Umbilical cord (tissue), 2 donors: ENCODE results near the gene PCDHGB1. TPM values are rescaled to one million over a fixed set of nuclear protein-coding genes. Genes with fewer than 3 reads are reported as not detected.
"Not testable (repeated sequence)": the region's sequence is repeated elsewhere in the genome, so short reads cannot be mapped to it uniquely, and the experiment has no call there.

ENCODE experiments used
- DNase-seq: peaks from one replicate; pipeline ENCODE4 v3.0.0-alpha.2; 2015; ENCODE audit warnings: low spot score
- total RNA-seq: library from RNA; depleted of rRNA; stranded (reverse); fragments of >200 nt; gene quantifications from one replicate; pipeline ENCODE4 v1.2.3, GENCODE V29; 2014; ENCODE audit warnings: low replicate concordance; ENCODE audit not compliant: insufficient read depth

Gene PCDHGB1
- total RNA-seq, result 1.7 TPM

DNA sequence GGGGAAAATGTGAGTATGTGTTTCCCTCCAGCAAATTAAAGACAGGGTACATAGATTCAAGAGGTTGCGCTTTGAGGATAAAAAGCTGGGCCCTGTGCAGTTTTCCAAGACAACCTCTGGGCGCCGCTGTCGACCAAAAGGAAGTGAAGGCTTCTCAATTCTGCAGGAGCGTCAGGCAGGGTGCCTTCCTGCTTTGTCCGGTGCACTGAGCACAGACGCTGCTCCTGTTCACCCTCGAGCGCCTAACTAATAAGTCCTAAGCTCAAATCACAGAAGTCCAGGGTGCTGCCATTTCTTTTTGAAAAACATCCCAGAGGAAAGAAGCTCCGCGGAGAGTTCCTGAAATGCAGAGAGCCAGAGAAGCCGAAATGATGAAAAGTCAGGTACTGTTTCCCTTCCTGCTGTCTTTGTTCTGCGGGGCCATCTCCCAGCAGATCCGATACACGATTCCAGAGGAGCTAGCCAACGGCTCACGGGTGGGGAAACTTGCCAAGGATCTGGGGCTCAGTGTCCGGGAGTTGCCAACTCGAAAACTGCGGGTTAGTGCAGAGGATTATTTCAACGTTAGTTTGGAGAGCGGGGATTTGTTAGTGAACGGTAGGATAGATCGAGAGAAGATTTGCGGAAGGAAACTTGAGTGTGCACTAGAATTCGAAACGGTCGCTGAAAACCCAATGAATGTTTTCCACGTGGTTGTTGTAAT lies at the start of gene PCDHGB1:
TSS of gene PCDHGB1 (plus strand) at position 183 of the 703 bp plus-strand sequence. CDS start at position 345, 162 bp downstream.
- no peak for DNase-seq

- no peak for DNase-seq
Observed at GRCh38 chr5:141303756-141304155, 46.1 kb upstream of the PCDHGB1 start, which contains the start of gene SLC25A2. Gene SLC25A2, minus strand, starts transcription at chr5:141304049. Its CDS starts 184 bp downstream, at chr5:141303865.

- DNase-seq, result no peak
Observed at GRCh38 chr5:141306630-141307029, 43.3 kb upstream of the PCDHGB1 start.

GRCh38 chr5:141313711-141314110 lies 36.2 kb upstream of the PCDHGB1 start:
- no peak for DNase-seq

- DNase-seq, result not testable (repeated sequence)
Observed at GRCh38 chr5:141316963-141317362, 32.9 kb upstream of the PCDHGB1 start.

GRCh38 chr5:141319202-141319601 lies 30.7 kb upstream of the PCDHGB1 start:
- no peak for DNase-seq

DNA sequence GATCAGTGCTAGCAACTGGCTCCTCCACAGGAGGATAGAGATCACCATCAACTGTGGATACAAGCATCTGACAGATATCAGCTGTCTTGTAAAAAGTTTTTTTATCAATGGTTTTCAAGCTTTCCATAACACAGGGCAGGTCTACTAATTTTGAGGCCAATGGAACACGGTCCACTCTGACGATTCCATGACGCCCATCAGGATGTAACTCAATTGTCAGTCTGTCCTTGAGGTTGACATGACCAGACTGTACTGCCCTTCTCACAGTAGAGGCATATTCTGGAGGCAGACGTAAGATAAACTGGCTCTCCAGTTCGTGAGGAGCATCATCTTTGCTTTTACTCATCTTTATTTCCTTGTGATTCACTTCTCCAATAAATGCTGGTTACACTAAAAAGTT lies 30.2 kb upstream of the PCDHGB1 start:
- DNase-seq, result no peak

GRCh38 chr5:141320225-141321169 lies 29.4 kb upstream of the PCDHGB1 start, which contains the start of gene TAF7:
Gene TAF7, minus strand, starts transcription at chr5:141320784. Its CDS starts 740 bp downstream, at chr5:141320044.
- DNase-seq, result peak; percentile 94

DNA sequence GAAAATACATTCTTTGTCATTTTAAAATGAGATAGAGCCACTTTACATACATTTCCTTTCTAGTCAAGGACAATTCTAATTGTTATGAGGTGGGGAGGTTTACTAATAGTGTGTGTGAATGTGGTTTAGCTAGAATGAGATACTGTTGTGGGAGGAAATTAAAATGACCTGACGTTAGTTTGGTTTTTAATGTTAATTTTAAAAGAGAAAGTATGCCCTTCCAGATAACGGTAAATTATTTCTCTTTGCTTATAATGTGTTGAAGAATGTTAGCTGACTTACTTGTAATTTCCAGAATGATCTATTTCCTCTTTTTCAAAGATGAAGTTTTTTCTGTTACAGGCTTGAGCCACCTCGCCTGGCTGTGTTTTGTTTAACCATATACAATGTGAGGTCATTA lies 27.6 kb upstream of the PCDHGB1 start:
- no peak for DNase-seq

- DNase-seq, result peak; percentile 24
Observed at GRCh38 chr5:141326088-141326854, 23.6 kb upstream of the PCDHGB1 start.

DNA sequence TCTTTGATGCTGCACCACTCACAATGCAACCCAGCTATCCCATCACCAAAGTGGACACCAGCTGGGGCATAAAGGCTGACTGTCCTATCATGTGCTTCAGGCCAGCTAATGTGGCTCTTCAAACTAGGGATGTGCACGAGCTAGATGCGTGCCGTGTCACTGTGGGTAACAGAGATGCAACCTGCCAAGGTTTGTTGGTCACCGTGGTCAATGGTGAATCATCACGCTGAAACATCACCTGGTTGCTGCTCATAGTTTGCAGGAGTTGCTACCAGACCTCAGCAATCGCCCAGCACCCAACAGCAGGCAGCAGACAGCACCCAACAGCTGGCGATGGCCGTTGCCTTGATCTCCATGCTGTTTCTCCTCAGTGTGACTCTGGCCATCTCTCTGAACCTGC lies 21.7 kb upstream of the PCDHGB1 start:
- DNase-seq, result no peak

DNA sequence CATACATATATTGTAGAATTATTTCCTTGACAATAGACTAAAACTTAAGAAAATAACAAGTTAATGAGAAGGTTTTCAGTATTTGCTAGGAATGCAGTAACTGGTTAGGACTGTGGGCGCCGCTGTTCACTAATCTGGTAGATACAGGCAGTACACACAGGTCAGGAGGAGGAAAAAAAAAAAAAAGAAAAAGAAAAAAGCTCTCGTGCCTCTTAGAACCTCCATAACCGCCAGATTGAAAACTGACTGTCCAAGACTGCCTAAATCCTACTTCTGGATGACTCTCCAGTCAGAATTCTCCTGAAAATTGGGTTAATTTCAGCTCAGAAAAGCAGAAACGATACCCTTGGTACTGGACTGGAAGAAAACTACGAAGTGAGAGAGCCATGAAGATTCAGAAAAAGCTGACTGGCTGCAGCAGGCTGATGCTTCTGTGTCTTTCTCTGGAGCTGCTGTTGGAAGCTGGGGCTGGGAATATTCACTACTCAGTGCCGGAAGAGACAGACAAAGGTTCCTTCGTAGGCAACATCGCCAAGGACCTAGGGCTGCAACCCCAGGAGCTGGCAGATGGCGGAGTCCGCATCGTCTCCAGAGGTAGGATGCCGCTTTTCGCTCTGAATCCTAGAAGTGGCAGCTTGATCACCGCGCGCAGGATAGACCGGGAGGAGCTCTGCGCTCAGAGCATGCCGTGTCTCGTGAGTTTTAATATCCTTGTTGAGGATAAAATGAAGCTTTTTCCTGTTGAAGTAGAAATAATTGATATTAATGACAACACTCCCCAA lies 19.4 kb upstream of the PCDHGB1 start, which contains the start of gene PCDHGA1:
TSS of gene PCDHGA1 (plus strand) at position 216 of the 782 bp plus-strand sequence.
- DNase-seq, result no peak

DNA sequence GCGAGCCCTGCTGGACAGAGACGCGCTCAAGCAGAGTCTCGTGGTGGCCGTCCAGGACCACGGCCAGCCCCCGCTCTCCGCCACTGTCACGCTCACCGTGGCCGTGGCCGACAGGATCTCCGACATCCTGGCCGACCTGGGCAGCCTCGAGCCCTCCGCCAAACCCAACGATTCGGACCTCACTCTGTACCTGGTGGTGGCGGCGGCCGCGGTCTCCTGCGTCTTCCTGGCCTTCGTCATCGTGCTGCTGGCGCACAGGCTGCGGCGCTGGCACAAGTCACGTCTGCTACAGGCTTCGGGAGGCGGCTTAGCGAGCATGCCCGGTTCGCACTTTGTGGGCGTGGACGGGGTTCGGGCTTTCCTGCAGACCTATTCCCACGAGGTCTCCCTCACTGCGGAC lies 17.3 kb upstream of the PCDHGB1 start:
- not testable (repeated sequence) for DNase-seq

- peak; percentile 23 for DNase-seq
Observed at GRCh38 chr5:141338538-141339306, 11.2 kb upstream of the PCDHGB1 start, which contains the start of gene PCDHGA2. Gene PCDHGA2, plus strand, starts transcription at chr5:141338760.

GRCh38 chr5:141340781-141341354 lies 9.0 kb upstream of the PCDHGB1 start:
- not testable (repeated sequence) for DNase-seq

DNA sequence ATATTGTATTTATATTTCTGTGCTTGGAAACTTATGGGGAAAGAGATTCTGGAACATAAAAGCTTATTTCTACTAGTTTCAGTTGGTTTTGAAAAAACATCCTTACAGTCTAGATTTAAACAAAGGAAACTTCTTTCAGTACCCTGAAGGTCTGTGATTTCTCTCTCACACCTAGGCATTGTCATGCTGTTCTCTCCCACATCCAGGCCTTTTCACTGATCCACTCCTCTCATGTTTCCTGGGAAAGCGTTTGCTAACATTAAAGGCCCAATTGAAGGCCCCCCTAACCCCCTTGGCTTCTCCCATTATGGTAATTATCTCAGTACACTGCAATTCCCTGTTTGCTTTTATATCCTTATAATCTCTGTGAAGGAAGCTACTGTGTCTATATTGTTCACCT lies 7.1 kb upstream of the PCDHGB1 start:
- no peak for DNase-seq

GRCh38 chr5:141343242-141343952 lies 6.5 kb upstream of the PCDHGB1 start, which contains the start of gene PCDHGA3:
Gene PCDHGA3, plus strand, starts transcription at chr5:141343829. Its CDS starts 205 bp downstream, at chr5:141344034.
- DNase-seq, result no peak

DNA sequence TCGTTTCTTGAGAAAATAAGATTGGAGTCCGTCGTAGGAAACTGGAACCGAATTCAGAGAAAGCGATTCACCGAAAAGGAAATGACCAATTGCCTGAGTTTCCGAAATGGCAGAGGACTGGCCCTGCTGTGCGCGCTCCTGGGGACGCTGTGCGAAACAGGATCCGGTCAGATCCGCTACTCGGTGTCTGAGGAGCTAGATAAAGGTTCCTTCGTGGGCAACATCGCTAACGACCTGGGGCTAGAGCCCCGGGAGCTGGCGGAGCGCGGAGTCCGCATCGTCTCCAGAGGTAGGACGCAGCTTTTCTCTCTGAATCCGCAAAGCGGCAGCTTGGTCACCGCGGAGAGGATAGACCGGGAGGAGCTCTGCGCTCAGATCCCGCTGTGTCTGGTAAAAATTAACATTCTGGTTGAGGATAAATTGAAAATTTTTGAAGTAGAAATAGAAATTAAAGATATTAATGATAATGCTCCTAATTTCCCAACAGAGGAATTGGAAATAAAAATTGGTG lies 5.9 kb upstream of the PCDHGB1 start:
- no peak for DNase-seq
